PC-3 (cell line): ENCODE data around the gene VTI1B. TPM values are rescaled to one million over a fixed set of nuclear protein-coding genes. Genes with fewer than 3 reads are reported as not detected.

Source experiments
- ATAC-seq: fragments of 200-7000 bp; cut with Tn5 transposase; 2 replicates; pipeline ENCODE4 v1.9.1; 2020; ENCODE audit warnings: mild to moderate bottlenecking, moderate library complexity
- BruUV-seq: library from RNA; stranded (reverse); fragments of 400-500 nt; replicated peaks from 2 replicates; lab custom pipeline; 2021; lab: Mats Ljungman, UMichigan
- CTCF ChIA-PET: fragments of 300-600 bp; sonication (Branson Sonifier 250); formaldehyde crosslinking; loops from one replicate; lab custom pipeline; 2022; ENCODE audit warnings: antibody characterized with exemption; lab: Charles Lee
- POLR2A ChIA-PET: fragments of 300-600 bp; sonication (Branson Sonifier 250); formaldehyde crosslinking; loops from one replicate; lab custom pipeline; 2022; ENCODE audit warnings: antibody characterized with exemption; ENCODE audit not compliant: unreplicated experiment; lab: Charles Lee
- DNase-seq: peaks from one replicate; pipeline ENCODE4 v3.0.0-alpha.2; 2015
- H2AFZ ChIP-seq: fragments of 300-600 bp; sonication (generic); 2 replicates; pipeline ENCODE4 v1.6.0; 2016; ENCODE audit warnings: antibody characterized with exemption, low read length
- H3F3A ChIP-seq: fragments of 300-600 bp; sonication (generic); one replicate; pipeline ENCODE4 v1.6.0; 2017; ENCODE audit warnings: antibody characterized with exemption, low read length, control low read depth, mild to moderate bottlenecking; ENCODE audit not compliant: unreplicated experiment
- H3K27ac ChIP-seq: fragments of 300-600 bp; sonication (generic); 2 replicates; pipeline ENCODE4 v1.5.1; 2016; ENCODE audit warnings: mild to moderate bottlenecking, low read length
- H3K27me3 ChIP-seq: fragments of 300-600 bp; sonication (generic); 2 replicates; pipeline ENCODE4 v1.6.1; 2016; ENCODE audit warnings: low read length, mixed read lengths
- H3K36me3 ChIP-seq: fragments of 300-600 bp; sonication (generic); 2 replicates; pipeline ENCODE4 v1.6.1; 2016; ENCODE audit warnings: low read depth, mixed run types, low read length, mixed read lengths
- H3K4me1 ChIP-seq: fragments of 300-600 bp; sonication (generic); 2 replicates; pipeline ENCODE4 v1.5.1; 2016; ENCODE audit warnings: low read length; ENCODE audit not compliant: insufficient read depth
- H3K4me2 ChIP-seq: fragments of 300-600 bp; sonication (generic); 2 replicates; pipeline ENCODE4 v1.6.0; 2016; ENCODE audit warnings: low read length
- H3K4me3 ChIP-seq: fragments of 300-600 bp; sonication (generic); 2 replicates; pipeline ENCODE4 v1.5.1; 2016; ENCODE audit warnings: mild to moderate bottlenecking, low read length, mixed read lengths
- H3K79me2 ChIP-seq: fragments of 300-600 bp; sonication (generic); 2 replicates; pipeline ENCODE4 v1.6.1; 2017; ENCODE audit warnings: low read length, mixed read lengths
- H3K9ac ChIP-seq: fragments of 300-600 bp; sonication (generic); 2 replicates; pipeline ENCODE4 v1.6.0; 2016; ENCODE audit warnings: mild to moderate bottlenecking, low read length
- H3K9me2 ChIP-seq: fragments of 300-600 bp; sonication (generic); replicated peaks from 2 replicates; pipeline ENCODE4 v1.6.1; 2016; ENCODE audit warnings: mixed run types, low read length, mixed read lengths
- H3K9me3 ChIP-seq: fragments of 300-600 bp; sonication (generic); 2 replicates; pipeline ENCODE4 v1.6.1; 2016; ENCODE audit warnings: low read length, mixed read lengths
- H4K20me1 ChIP-seq: fragments of 300-600 bp; sonication (generic); 2 replicates; pipeline ENCODE4 v1.6.1; 2016; ENCODE audit warnings: low read length, mixed read lengths
- EZH2 ChIP-seq: fragments of 300-600 bp; sonication (generic); IDR thresholded peaks from one replicate; pipeline ENCODE4 v1.6.1; 2017; ENCODE audit warnings: antibody characterized with exemption, mild to moderate bottlenecking, low read length; ENCODE audit not compliant: unreplicated experiment
- EZH2phosphoT487 ChIP-seq: fragments of 300-600 bp; sonication (generic); IDR thresholded peaks from 2 replicates; pipeline ENCODE4 v1.6.1; 2018; ENCODE audit warnings: mild to moderate bottlenecking, antibody characterized with exemption, low read length, borderline replicate concordance
- intact Hi-C: fragments of 100-400 bp; cut with micrococcal nuclease; formaldehyde crosslinking; loops from 2 replicates; pipeline ENCODE4 v1.9.0; 2023
- total RNA-seq: library from RNA; depleted of rRNA; stranded (reverse); fragments of >200 nt; gene quantifications from 2 replicates; pipeline ENCODE4 v1.2.3, GENCODE V29; 2014
- TF ChIP-seq, protein P1 (sequence below): fragments of 300-600 bp; sonication (generic); conservative IDR thresholded peaks from 2 replicates; pipeline ENCODE4 v1.5.1; 2017; ENCODE audit warnings: antibody characterized with exemption, low read depth, mild to moderate bottlenecking, low read length

Gene VTI1B
- total RNA-seq, 1 experiment from 2014 or later: 93.8 TPM

DNA sequence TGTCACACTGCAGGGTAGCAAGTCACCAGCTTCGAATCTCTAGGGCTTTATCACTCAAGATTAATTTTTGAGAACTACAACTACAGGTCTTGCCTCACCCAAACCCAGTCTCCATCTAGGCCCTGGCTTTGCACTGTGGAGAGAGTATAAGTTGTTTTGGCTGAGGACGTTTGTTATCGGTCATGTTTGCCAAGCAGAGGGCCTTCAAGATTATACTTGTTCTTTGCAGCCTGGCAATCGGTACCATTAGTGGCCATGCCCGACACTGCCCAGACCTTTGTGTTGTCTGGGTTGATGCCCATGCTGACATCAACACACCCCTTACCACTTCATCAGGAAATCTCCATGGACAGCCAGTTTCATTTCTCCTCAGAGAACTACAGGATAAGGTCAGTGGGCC, 29.0 kb downstream of the VTI1B start:
- POLR2A ChIA-PET: no interaction called here
- H3K36me3 ChIP-seq: peaks cover 23% of the 10 kb centered on the region
- ATAC-seq (no peak), DNase-seq (no peak)
- H3K9me2 ChIP-seq: no peaks in the 10 kb centered on the region
- no TSS peak for BruUV-seq
- no peaks in the 10 kb centered on the region for H4K20me1 ChIP-seq
- no peaks in the 10 kb centered on the region for H3K4me1 ChIP-seq
- H3F3A ChIP-seq: no peaks in the 10 kb centered on the region
- H3K9ac ChIP-seq: no peak overlapping the region
- H3K79me2 ChIP-seq: no peaks in the 10 kb centered on the region
- intact Hi-C loops: no loop called here
- H2AFZ ChIP-seq: no peak overlapping the region
- no peak overlapping the region for H3K4me2 ChIP-seq
- no peak overlapping the region for H3K4me3 ChIP-seq
- TF ChIP-seq EZH2 (no peak), EZH2phosphoT487 (no peak)
- TF ChIP-seq, protein P1, sequence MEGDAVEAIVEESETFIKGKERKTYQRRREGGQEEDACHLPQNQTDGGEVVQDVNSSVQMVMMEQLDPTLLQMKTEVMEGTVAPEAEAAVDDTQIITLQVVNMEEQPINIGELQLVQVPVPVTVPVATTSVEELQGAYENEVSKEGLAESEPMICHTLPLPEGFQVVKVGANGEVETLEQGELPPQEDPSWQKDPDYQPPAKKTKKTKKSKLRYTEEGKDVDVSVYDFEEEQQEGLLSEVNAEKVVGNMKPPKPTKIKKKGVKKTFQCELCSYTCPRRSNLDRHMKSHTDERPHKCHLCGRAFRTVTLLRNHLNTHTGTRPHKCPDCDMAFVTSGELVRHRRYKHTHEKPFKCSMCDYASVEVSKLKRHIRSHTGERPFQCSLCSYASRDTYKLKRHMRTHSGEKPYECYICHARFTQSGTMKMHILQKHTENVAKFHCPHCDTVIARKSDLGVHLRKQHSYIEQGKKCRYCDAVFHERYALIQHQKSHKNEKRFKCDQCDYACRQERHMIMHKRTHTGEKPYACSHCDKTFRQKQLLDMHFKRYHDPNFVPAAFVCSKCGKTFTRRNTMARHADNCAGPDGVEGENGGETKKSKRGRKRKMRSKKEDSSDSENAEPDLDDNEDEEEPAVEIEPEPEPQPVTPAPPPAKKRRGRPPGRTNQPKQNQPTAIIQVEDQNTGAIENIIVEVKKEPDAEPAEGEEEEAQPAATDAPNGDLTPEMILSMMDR: no peak
- CTCF ChIA-PET: no interaction called here
- H3K27me3 ChIP-seq: no peaks in the 10 kb centered on the region
- no peaks in the 10 kb centered on the region for H3K9me3 ChIP-seq
- H3K27ac ChIP-seq: no peak overlapping the region

DNA sequence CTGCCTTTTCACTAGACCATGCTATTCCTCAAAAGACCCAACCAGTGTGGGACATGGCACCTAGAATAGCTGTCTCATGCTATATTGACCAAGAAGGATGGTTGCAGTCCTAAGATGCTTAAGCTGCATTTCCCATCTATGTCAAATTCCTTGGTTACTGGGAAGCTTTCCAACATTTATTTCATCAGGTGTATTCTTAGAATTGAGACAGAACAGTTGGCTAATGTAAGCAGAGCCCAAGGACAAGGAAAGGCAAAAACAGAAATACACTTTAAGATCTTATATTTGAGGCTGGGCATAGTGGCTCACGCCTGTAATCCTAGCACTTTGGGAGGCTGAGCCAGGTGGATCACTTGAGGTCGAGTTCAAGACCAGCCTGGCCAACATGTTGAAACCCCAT, 30.0 kb downstream of the VTI1B start:
- Histone ChIP-seq H3K9ac (no peak overlapping the region), H4K20me1 (no peaks in the 10 kb centered on the region), H3K36me3 (peaks cover 13% of the 10 kb centered on the region), H3K9me2 (no peaks in the 10 kb centered on the region), H3K4me2 (no peak overlapping the region), H3K4me1 (no peaks in the 10 kb centered on the region), H3F3A (no peaks in the 10 kb centered on the region), H3K27me3 (no peaks in the 10 kb centered on the region), H3K4me3 (no peak overlapping the region), H2AFZ (no peak overlapping the region), H3K27ac (no peak overlapping the region), H3K9me3 (no peaks in the 10 kb centered on the region), H3K79me2 (no peaks in the 10 kb centered on the region)
- TF ChIP-seq, protein P1: no peak
- TF ChIP-seq EZH2phosphoT487 (no peak), EZH2 (no peak)
- BruUV-seq: no TSS peak
- DNase-seq (no peak), ATAC-seq (no peak)
- POLR2A ChIA-PET: interaction anchor here (0.7 kb wide), 1 partner anchor 29 kb away, joined by 3 read pairs; no protein-coding TSS in a partner anchor
- intact Hi-C loops: no loop called here
- CTCF ChIA-PET: no interaction called here

DNA sequence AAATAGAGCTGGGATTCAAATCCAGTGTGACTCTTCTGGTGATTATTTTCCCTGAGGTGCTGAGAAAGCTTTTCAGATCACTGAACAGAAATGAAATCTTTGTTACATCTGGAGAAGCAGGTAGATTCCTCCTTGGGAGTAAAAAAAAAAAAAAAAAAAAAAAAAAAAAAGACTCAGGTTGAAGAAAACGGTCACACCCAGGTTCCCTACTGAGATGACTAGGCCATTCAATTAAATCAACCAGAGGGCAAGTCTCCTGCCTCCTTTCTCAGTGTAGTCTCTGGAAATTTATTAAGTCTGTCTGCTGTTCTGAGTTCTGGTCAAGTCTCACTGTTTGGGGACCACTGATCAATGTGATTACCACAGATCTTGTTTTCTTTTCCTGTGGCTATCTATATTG, 30.7 kb downstream of the VTI1B start:
- H3K79me2 ChIP-seq: no peaks in the 10 kb centered on the region
- TF ChIP-seq, protein P1: no peak
- TF ChIP-seq EZH2phosphoT487 (no peak), EZH2 (no peak)
- no peak overlapping the region for H3K4me2 ChIP-seq
- no peak overlapping the region for H3K4me3 ChIP-seq
- POLR2A ChIA-PET: interaction anchor here (0.7 kb wide), 1 partner anchor 30 kb away, joined by 3 read pairs; no protein-coding TSS in a partner anchor
- no peak overlapping the region for H3K9ac ChIP-seq
- no peaks in the 10 kb centered on the region for H3K27me3 ChIP-seq
- no peaks in the 10 kb centered on the region for H3K9me3 ChIP-seq
- no peak overlapping the region for H2AFZ ChIP-seq
- BruUV-seq: TSS peak; percentile 1
- no peaks in the 10 kb centered on the region for H3K9me2 ChIP-seq
- H4K20me1 ChIP-seq: no peaks in the 10 kb centered on the region
- DNase-seq (no peak), ATAC-seq (no peak)
- H3K36me3 ChIP-seq: peaks cover 7% of the 10 kb centered on the region
- no peak overlapping the region for H3K27ac ChIP-seq
- no peaks in the 10 kb centered on the region for H3F3A ChIP-seq
- no peaks in the 10 kb centered on the region for H3K4me1 ChIP-seq
- intact Hi-C loops: no loop called here
- CTCF ChIA-PET: no interaction called here
